Mesendoderm (in vitro differentiated cells): ENCODE data around the gene HGFAC.

Experiments used
- DNase-seq: peaks from one replicate; pipeline ENCODE4 v3.0.0; 2013
- H2AK5ac ChIP-seq: 2 replicates; pipeline ENCODE4 v1.6.1; 2013; ENCODE audit warnings: low read length, inconsistent platforms
- H2BK120ac ChIP-seq: 2 replicates; pipeline ENCODE4 v1.6.1; 2013; ENCODE audit warnings: low read depth, mild to moderate bottlenecking, low read length, moderate library complexity, mixed read lengths
- H2BK15ac ChIP-seq: replicated peaks from 2 replicates; pipeline ENCODE4 v1.6.1; 2013; ENCODE audit warnings: low read depth, mild to moderate bottlenecking, moderate library complexity
- H2BK5ac ChIP-seq: 2 replicates; pipeline ENCODE4 v1.6.1; 2013; ENCODE audit warnings: low read length, inconsistent platforms
- H3K18ac ChIP-seq: 2 replicates; pipeline ENCODE4 v1.6.1; 2013; ENCODE audit warnings: mild to moderate bottlenecking, low read length, mixed read lengths
- H3K23ac ChIP-seq: one replicate; pipeline ENCODE4 v1.6.1; 2013; ENCODE audit warnings: low read length
- H3K27ac ChIP-seq: 2 replicates; pipeline ENCODE4 v1.5.1; 2013; ENCODE audit warnings: low read depth, mild to moderate bottlenecking, inconsistent platforms, low read length, moderate library complexity
- H3K27me3 ChIP-seq: 2 replicates; pipeline ENCODE4 v1.6.1; 2013; ENCODE audit warnings: low read length, control low read depth, mild to moderate bottlenecking, inconsistent platforms; ENCODE audit not compliant: insufficient read depth, poor library complexity
- H3K36me3 ChIP-seq: 2 replicates; pipeline ENCODE4 v1.6.1; 2013; ENCODE audit warnings: low read length, inconsistent platforms; ENCODE audit not compliant: control insufficient read depth, insufficient read depth
- H3K4ac ChIP-seq: one replicate; pipeline ENCODE4 v1.6.1; 2013; ENCODE audit warnings: low read depth, mild to moderate bottlenecking, low read length, moderate library complexity
- H3K4me1 ChIP-seq: 2 replicates; pipeline ENCODE4 v1.6.1; 2013; ENCODE audit warnings: low read depth, low read length, inconsistent platforms; ENCODE audit not compliant: control insufficient read depth
- H3K4me2 ChIP-seq: 2 replicates; pipeline ENCODE4 v1.6.1; 2013; ENCODE audit warnings: low read length
- H3K4me3 ChIP-seq: 2 replicates; pipeline ENCODE4 v1.5.1; 2013; ENCODE audit warnings: mild to moderate bottlenecking, low read length
- H3K56ac ChIP-seq: one replicate; pipeline ENCODE4 v1.6.1; 2013; ENCODE audit warnings: low read length
- H3K79me1 ChIP-seq: 2 replicates; pipeline ENCODE4 v1.6.1; 2013; ENCODE audit warnings: low read length, inconsistent platforms
- H3K79me2 ChIP-seq: 2 replicates; pipeline ENCODE4 v1.6.1; 2013; ENCODE audit warnings: mild to moderate bottlenecking, low read length; ENCODE audit not compliant: control insufficient read depth, insufficient read depth
- H3K9ac ChIP-seq: 2 replicates; pipeline ENCODE4 v1.6.1; 2013; ENCODE audit warnings: low read length, inconsistent platforms
- H4K5ac ChIP-seq: one replicate; pipeline ENCODE4 v1.6.1; 2013; ENCODE audit warnings: low read length
- H4K8ac ChIP-seq: one replicate; pipeline ENCODE4 v1.6.1; 2013; ENCODE audit warnings: low read depth, mild to moderate bottlenecking, control low read depth, low read length, moderate library complexity
- WGBS: extraction: QIAGEN DNeasy Blood & Tissue Kit; methylation state at CpG from one replicate; pipeline ENCODE4 v1.1.7; 2013; ENCODE audit warnings: low lambda C conversion rate, missing lambda C conversion rate; ENCODE audit not compliant: insufficient coverage; ENCODE audit errors: extremely low coverage; 5-methylcytosine and 5-hydroxymethylcytosine counted together

HGFAC gene

DNA sequence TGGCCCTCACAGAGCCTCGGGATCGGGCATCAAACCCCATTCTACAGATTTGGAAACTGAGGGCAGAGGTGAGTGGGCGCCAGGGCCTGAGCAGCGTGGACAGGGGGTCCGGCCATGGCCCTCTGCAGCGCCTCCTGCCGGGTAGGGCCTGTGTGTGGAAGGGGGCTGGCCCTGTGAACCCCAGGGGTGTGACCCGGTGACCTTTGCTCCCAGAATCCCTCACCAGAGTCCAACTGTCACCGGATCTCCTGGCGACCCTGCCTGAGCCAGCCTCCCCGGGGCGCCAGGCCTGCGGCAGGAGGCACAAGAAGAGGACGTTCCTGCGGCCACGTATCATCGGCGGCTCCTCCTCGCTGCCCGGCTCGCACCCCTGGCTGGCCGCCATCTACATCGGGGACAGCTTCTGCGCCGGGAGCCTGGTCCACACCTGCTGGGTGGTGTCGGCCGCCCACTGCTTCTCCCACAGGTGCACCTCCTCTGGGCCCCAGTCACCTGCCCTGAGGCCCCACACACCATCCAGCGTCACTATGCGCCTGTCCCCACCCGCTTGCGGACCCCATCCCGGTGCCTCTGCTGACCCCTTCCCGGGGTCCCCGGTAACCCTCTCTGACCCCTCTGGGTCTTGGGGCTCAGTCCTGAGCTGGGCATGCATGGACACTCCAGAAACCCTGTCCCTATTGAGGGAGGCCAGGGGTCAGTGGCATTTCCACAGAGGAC, 4.2 kb downstream of the HGFAC start:
- Histone ChIP-seq H3K36me3 (no peaks in the 10 kb centered on the region), H2BK15ac (no peak overlapping the region), H2BK5ac (no peak overlapping the region), H3K56ac (no peak overlapping the region), H4K8ac (no peak overlapping the region), H3K4ac (no peak overlapping the region), H2BK120ac (no peak overlapping the region), H3K79me1 (no peaks in the 10 kb centered on the region), H3K4me3 (no peak overlapping the region), H3K4me2 (no peak overlapping the region), H3K18ac (no peak overlapping the region), H3K9ac (no peak overlapping the region), H3K23ac (no peak overlapping the region), H3K79me2 (no peaks in the 10 kb centered on the region), H3K27me3 (no peaks in the 10 kb centered on the region), H2AK5ac (no peak overlapping the region), H3K4me1 (no peaks in the 10 kb centered on the region), H4K5ac (no peak overlapping the region), H3K27ac (no peak overlapping the region)
- DNase-seq: no peak
- WGBS: no CpG with 5 or more reads among the region's 34 CpGs

DNA sequence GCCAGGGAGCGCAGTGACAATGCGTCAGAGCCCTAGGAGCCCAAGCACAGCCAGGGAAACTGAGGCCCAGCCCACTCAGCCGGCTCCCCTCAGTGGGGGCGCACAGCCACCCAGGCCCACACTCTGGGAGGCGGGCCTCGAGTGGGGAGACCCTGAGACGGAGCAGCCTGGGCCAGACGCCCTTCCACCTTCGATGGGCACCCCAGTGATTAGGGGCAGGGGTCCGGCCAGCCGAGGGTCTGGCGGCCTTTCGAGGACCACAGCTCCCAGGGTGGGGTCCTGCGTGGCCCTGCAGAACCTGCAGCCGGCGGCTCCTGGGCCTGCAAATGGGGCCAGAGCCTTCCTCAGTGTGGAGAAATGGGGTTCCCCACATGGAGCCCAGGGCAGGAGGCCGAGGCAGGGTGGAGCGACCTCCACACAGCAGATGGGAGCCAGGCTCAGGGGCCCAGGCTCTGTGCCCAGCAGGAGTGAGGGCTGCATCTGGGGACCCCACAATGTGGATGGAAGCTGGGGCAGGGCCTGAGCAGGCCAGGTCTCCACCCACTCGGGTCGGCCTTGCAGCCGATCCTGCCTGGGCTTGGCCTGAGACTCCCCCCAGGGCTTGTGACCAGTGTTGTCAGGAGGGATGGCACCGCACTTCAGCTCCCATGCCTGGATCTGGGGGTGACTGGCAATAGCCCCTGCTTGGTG, 5.0 kb downstream of the HGFAC start:
- H3K4ac ChIP-seq: no peak overlapping the region
- no peaks in the 10 kb centered on the region for H3K4me1 ChIP-seq
- H3K36me3 ChIP-seq: no peaks in the 10 kb centered on the region
- no CpG with 5 or more reads among the region's 22 CpGs for WGBS
- H3K56ac ChIP-seq: no peak overlapping the region
- no peak overlapping the region for H3K18ac ChIP-seq
- no peaks in the 10 kb centered on the region for H3K27me3 ChIP-seq
- no peak overlapping the region for H3K23ac ChIP-seq
- no peaks in the 10 kb centered on the region for H3K79me2 ChIP-seq
- no peak overlapping the region for H2AK5ac ChIP-seq
- no peak overlapping the region for H2BK15ac ChIP-seq
- no peak overlapping the region for H3K4me2 ChIP-seq
- no peak overlapping the region for H4K5ac ChIP-seq
- H3K4me3 ChIP-seq: no peak overlapping the region
- H3K27ac ChIP-seq: no peak overlapping the region
- H3K9ac ChIP-seq: no peak overlapping the region
- no peak overlapping the region for H2BK120ac ChIP-seq
- no peak for DNase-seq
- H4K8ac ChIP-seq: no peak overlapping the region
- no peaks in the 10 kb centered on the region for H3K79me1 ChIP-seq
- H2BK5ac ChIP-seq: no peak overlapping the region

DNA sequence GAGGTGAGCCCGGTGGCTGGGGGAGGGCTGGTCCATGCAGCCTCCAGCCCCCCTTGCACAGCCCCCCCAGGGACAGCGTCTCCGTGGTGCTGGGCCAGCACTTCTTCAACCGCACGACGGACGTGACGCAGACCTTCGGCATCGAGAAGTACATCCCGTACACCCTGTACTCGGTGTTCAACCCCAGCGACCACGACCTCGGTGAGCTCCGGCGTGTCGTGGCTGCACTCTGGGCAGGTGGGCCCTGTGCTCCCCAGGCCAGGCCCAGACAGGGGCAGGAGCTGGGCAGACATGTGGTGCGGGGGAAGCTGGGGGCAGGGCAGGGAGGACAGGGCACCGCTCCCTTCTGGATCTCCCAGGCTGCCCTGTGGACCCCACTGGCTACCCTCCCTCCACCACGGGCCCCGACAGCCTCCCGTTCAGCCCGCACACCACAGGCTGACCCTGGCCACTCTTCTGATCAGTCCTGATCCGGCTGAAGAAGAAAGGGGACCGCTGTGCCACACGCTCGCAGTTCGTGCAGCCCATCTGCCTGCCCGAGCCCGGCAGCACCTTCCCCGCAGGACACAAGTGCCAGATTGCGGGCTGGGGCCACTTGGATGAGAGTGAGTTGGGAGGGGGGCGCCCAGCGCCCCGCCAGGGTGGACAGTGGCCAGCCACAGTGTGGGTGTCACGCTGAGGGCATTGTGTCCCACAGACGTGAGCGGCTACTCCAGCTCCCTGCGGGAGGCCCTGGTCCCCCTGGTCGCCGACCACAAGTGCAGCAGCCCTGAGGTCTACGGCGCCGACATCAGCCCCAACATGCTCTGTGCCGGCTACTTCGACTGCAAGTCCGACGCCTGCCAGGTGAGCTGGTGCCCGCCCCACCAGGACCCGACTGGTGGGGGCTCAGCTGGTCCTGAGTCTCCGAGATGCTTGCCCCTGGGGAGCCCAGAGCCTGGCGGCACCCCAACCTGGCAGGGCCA, 5.9 kb downstream of the HGFAC start:
- H3K4me2 ChIP-seq: no peak overlapping the region
- H4K8ac ChIP-seq: no peak overlapping the region
- no peaks in the 10 kb centered on the region for H3K79me2 ChIP-seq
- no peaks in the 10 kb centered on the region for H3K4me1 ChIP-seq
- DNase-seq: no peak
- no peak overlapping the region for H3K9ac ChIP-seq
- H3K79me1 ChIP-seq: no peaks in the 10 kb centered on the region
- H2BK15ac ChIP-seq: no peak overlapping the region
- H3K4ac ChIP-seq: no peak overlapping the region
- H3K36me3 ChIP-seq: no peaks in the 10 kb centered on the region
- no peak overlapping the region for H3K23ac ChIP-seq
- no peak overlapping the region for H2BK5ac ChIP-seq
- no CpG with 5 or more reads among the region's 53 CpGs for WGBS
- no peak overlapping the region for H4K5ac ChIP-seq
- H3K18ac ChIP-seq: no peak overlapping the region
- no peak overlapping the region for H3K56ac ChIP-seq
- H2BK120ac ChIP-seq: no peak overlapping the region
- no peak overlapping the region for H2AK5ac ChIP-seq
- H3K27ac ChIP-seq: no peak overlapping the region
- H3K27me3 ChIP-seq: no peaks in the 10 kb centered on the region
- no peak overlapping the region for H3K4me3 ChIP-seq

DNA sequence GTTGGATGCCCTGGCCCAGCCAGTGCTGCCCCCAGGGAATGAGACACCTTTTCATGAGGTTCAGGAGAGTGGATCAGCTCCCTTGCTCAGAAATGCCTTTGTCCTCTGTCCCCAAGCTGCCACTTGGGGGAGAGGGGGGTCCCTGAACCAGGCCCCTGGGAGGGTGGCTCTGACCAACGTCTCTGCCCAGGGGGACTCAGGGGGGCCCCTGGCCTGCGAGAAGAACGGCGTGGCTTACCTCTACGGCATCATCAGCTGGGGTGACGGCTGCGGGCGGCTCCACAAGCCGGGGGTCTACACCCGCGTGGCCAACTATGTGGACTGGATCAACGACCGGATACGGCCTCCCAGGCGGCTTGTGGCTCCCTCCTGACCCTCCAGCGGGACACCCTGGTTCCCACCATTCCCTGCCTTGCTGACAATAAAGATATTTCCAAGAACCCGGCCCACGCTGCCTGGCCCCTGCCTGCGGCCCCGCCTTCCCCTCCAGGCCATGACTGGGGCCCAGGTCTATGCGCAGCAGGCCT, 7.3 kb downstream of the HGFAC start:
- Histone ChIP-seq H2BK15ac (no peak overlapping the region), H3K4me3 (no peak overlapping the region), H2AK5ac (no peak overlapping the region), H3K27ac (no peak overlapping the region), H3K36me3 (no peaks in the 10 kb centered on the region), H3K79me1 (no peaks in the 10 kb centered on the region), H2BK120ac (no peak overlapping the region), H3K79me2 (no peaks in the 10 kb centered on the region), H4K8ac (no peak overlapping the region), H3K4me1 (no peaks in the 10 kb centered on the region), H3K4ac (no peak overlapping the region), H3K4me2 (no peak overlapping the region), H3K18ac (no peak overlapping the region), H3K56ac (no peak overlapping the region), H3K9ac (no peak overlapping the region), H4K5ac (no peak overlapping the region), H3K23ac (no peak overlapping the region), H3K27me3 (no peaks in the 10 kb centered on the region), H2BK5ac (no peak overlapping the region)
- no peak for DNase-seq
- WGBS: no CpG with 5 or more reads among the region's 21 CpGs

DNA sequence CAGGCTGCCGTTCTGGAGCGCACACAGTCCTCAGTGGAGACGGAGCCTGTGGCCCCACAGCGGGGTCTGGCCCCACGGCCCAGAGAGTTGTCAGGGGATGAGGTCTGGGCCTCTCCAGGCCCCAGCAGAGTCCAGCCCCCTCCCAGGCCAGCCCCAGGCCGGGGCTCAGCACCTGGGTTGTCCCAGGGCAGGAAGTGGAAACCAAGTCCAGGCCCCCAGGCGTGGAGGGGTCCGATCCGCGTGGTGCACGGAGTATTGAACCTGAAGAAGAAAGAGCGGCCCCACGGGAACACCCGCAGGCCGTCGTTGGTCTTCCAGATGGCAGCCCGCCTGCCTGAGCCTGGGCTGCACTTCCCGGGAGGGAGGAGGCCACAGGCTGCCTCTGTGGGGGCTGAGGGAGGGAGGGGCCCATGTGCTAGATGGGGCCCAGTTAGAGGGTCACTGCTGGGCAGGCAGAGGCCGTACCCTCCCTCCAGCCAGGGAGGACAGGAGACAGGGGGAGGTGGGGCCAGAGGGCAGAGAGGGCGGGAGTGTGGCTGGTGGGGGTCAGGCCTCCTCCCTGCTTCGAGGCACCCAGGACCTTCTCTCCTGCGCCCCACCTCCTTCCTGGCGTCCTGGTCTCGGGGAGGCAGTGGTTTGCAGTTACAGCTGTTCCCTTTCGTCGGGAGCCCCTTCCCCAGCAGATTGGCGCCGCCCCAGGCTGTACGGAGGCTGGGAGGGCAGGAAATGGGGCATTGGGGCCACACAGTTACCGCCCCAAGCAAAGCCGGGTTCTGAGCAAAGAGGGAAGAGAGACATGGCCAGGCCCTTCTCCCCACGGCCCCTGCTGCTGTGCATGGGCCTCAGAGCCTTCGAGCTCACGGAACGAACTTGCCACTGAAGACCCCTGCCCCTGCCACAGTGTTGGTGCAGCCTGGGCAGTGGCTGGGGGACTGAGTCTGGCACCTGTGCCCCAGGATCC, 8.1 kb downstream of the HGFAC start:
- Histone ChIP-seq H3K4me1 (no peaks in the 10 kb centered on the region), H2BK5ac (no peak overlapping the region), H3K4me3 (no peak overlapping the region), H3K79me2 (no peaks in the 10 kb centered on the region), H2BK120ac (no peak overlapping the region), H3K27ac (no peak overlapping the region), H3K23ac (no peak overlapping the region), H2AK5ac (no peak overlapping the region), H3K4me2 (no peak overlapping the region), H3K27me3 (no peaks in the 10 kb centered on the region), H3K79me1 (no peaks in the 10 kb centered on the region), H2BK15ac (no peak overlapping the region), H3K56ac (no peak overlapping the region), H4K5ac (no peak overlapping the region), H3K36me3 (no peaks in the 10 kb centered on the region), H3K9ac (no peak overlapping the region), H3K4ac (no peak overlapping the region), H3K18ac (no peak overlapping the region), H4K8ac (no peak overlapping the region)
- DNase-seq: no peak
- whole genome bisulfite sequencing: no CpG with 5 or more reads among the region's 35 CpGs
